Measurements from ENCODE around the gene CCDC70. TPM values are rescaled to one million over a fixed set of nuclear protein-coding genes. Genes with fewer than 3 reads are reported as not detected.

Gene CCDC70
- total and polyA plus RNA-seq, 2 of the 8 experiments (the other 6 are each of a cell fraction or from before 2014, with no cell fraction given), result not detected

DNA sequence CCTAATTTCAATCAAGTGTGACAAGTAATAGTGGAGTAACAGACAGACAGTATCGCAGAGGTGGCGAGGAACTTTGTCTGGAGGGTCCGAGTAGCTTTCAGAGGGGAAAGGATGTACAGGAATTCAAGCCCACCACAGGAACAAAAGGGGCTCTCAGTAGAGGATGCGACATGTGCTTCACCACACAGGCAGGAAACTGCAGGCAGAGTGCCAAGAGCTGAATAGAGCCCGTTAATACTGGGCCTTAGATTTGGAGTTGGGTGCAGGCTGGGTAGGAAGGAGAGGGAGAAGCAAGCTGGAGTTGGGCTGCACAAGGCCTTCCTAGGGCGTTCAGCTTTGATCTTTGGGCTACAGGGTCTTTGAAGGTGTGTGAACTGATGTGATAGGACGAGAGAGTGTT lies 1.2 kb downstream of the CCDC70 start:
- no peak overlapping the region for H3K14ac ChIP-seq (ENCODE audit: insufficient read length)
- no peak overlapping the region for H3K4me3 ChIP-seq (ENCODE audit: extremely low read depth in 1 of 4, insufficient read depth in 2 of 4, low read depth in 3 of 4, low read length in 4 of 4)
- H4K5ac ChIP-seq (ENCODE audit: insufficient read length, low read depth, low read length), result no peak overlapping the region
- no peak for FAIRE-seq
- no peaks in the 10 kb centered on the region; the same call in 1 of the 2 replicates for H3K23me2 ChIP-seq (ENCODE audit: low read depth, low read length)
- H3K27me3 ChIP-seq (replicated peaks in 1 of 4; ENCODE audit: control insufficient read depth in 3 of 4, extremely low read depth in 1 of 4, insufficient read depth in 3 of 4, low read length in 3 of 4), result peaks cover 0 to 2% (median 0%) of the 10 kb centered on the region in 4 experiments; a peak in 1 of 7 replicates
- no peak overlapping the region for H2BK120ac ChIP-seq (replicated peaks; ENCODE audit: low read depth, low read length)
- no peak overlapping the region for H2BK15ac ChIP-seq (ENCODE audit: low read length)
- no peak overlapping the region for H3K56ac ChIP-seq (replicated peaks; ENCODE audit: insufficient read length, low read depth, low read length)
- no peak overlapping the region for H4K8ac ChIP-seq (ENCODE audit: extremely low read depth, insufficient read depth, low read length)
- no peak overlapping the region for H3K18ac ChIP-seq (ENCODE audit: extremely low read depth, low read length)
- H3K79me1 ChIP-seq (ENCODE audit: low read depth, low read length), result no peaks in the 10 kb centered on the region
- H4K20me1 ChIP-seq (replicated peaks in 1 of 2; ENCODE audit: control insufficient read depth in 1 of 2, insufficient read depth in 2 of 2, low read length in 2 of 2), result no peaks in the 10 kb centered on the region
- no peaks in the 10 kb centered on the region for H3K4me1 ChIP-seq (replicated peaks in 1 of 4; ENCODE audit: control insufficient read depth in 3 of 4, insufficient read depth in 4 of 4, low read length in 3 of 4)
- 84% methylated on average over 7 of the region's 7 CpGs; no CpG with 5 or more reads in 1 of the 2 experiments for WGBS, 2 experiments (ENCODE audit: extremely low coverage in 1 of 2, insufficient coverage in 1 of 2, insufficient read length in 1 of 2, insufficient replicate concordance in 2 of 2, low coverage in 1 of 2, low lambda C conversion rate in 2 of 2, missing lambda C conversion rate in 1 of 2)
- no peak overlapping the region for H3K4ac ChIP-seq (replicated peaks; ENCODE audit: insufficient read length, low read depth, low read length)
- H3K9me3 ChIP-seq (ENCODE audit: insufficient read depth in 2 of 2, low read depth in 1 of 2, low read length in 1 of 2), result no peaks in the 10 kb centered on the region
- H2AK5ac ChIP-seq (ENCODE audit: low read depth, low read length), result no peak overlapping the region
- H3K27ac ChIP-seq (ENCODE audit: low read depth, low read length), result no peak overlapping the region
- no peak overlapping the region for H2BK20ac ChIP-seq (ENCODE audit: low read length)
- H3K79me2 ChIP-seq (ENCODE audit: control insufficient read depth in 1 of 2, insufficient read depth in 2 of 2, low read length in 2 of 2), result no peaks in the 10 kb centered on the region
- H3K23ac ChIP-seq (ENCODE audit: insufficient read length), result no peak overlapping the region
- no peak overlapping the region for H4K91ac ChIP-seq (replicated peaks; ENCODE audit: insufficient read length, low read length)
- H2AFZ ChIP-seq (ENCODE audit: low read length), result no peak overlapping the region
- H2BK5ac ChIP-seq (ENCODE audit: low read depth, low read length), result no peak overlapping the region
- H3K36me3 ChIP-seq (ENCODE audit: control insufficient read depth in 2 of 4, insufficient read depth in 4 of 4, low read length in 3 of 4), result no peaks in the 10 kb centered on the region
- CTCF ChIA-PET (ENCODE audit: partially characterized antibody), result interaction anchor here (0.8 to 3.4 kb wide), 5 partner anchors 9 to 265 kb away, joined by 3 to 14 read pairs (median 3); no protein-coding TSS in a partner anchor
- H2BK12ac ChIP-seq (ENCODE audit: low read depth, low read length), result no peak overlapping the region
- H3K9ac ChIP-seq (replicated peaks in 1 of 4; ENCODE audit: extremely low read depth in 1 of 4, low read depth in 3 of 4, low read length in 3 of 4), result no peak overlapping the region; a peak in 1 of 7 replicates
- H3K4me2 ChIP-seq (ENCODE audit: insufficient read depth in 1 of 2, low read depth in 2 of 2, low read length in 2 of 2), result no peak overlapping the region
- DNase-seq (ENCODE audit: low read depth in 1 of 2, low spot score in 2 of 2), result no peak
- POLR2A ChIA-PET (ENCODE audit: partially characterized antibody), result no interaction called here
- no peak for TF ChIP-seq SP1 (IDR thresholded peaks at IDR 0.05; ENCODE audit: low read depth, low read length)
- no peak for TF ChIP-seq KDM4A (IDR thresholded peaks at IDR 0.05; ENCODE audit: low read depth, low read length, severe bottlenecking)

Measured in H1 (cell line).